Heart left ventricle (tissue), 13 donors: ENCODE data around the gene IFITM2.

Experiments used
- CTCF ChIP-seq, 12 donors: fragments of 200-600 bp; sonication (generic) in 4 of 12; IDR thresholded peaks; one replicate each; pipeline versions ENCODE4 v1.5.0 to v1.8.0; 2018 to 2022; ENCODE audit warnings: antibody characterized with exemption in 12 of 12, mild to moderate bottlenecking in 5 of 12
- POLR2A ChIP-seq, 2 donors: fragments of 450-650 bp; IDR thresholded peaks; one replicate each; pipeline ENCODE4 v1.6.1; 2017; ENCODE audit warnings: antibody characterized with exemption in 2 of 2, mild to moderate bottlenecking in 2 of 2, moderate library complexity in 2 of 2
- donor health status: ischemic (EF 13 %, LVEDD 7.1; RV severe dilation, severe dysfunction).
- donor health status: DM: no; HTN: yes; CAD: no.
- donor health status: DM: no; HTN: no; CAD: no.
- donor health status: ischemic (EF 25% LVEDD 6.9; RV normal size, moderate dysfunction).
- donor health status: ischemic (EF 25% LVEDD 5.7; RV mildly dilated, moderate dysfunction).
- donor health status: ischemic (EF 35%, LVEDD 5.7; RV mildly dilated, moderate dysfunction).
- donor health status: nonischemic (EF 11% LVEDD 7.7; RV severe dilation, severe dysfunction).
- donor health status: DM: yes; HTN: yes; CAD: no.
- donor health status: PGD.
- donor health status: ischemic (EF 29% LVEDD 5.4; RV normal size, mild dysfunction).
- donor health status: nonischemic (EF 23%, LVEDD 6.1; RV moderate dilation, normal function).

GRCh38 chr11:332651-333480 is 25.2 kb downstream of the IFITM2 start:
- no peak for TF ChIP-seq CTCF (IDR thresholded peaks at IDR 0.05)
- TF ChIP-seq POLR2A (IDR thresholded peaks at IDR 0.05): no peak
